ENCODE data around the gene PAPPA.

The PAPPA gene

GRCh38 chr9:116181853-116182610 lies 28.4 kb downstream of the PAPPA start:
- no peak for DNase-seq (ENCODE audit: low read depth)

GRCh38 chr9:116182876-116183275 lies 29.3 kb downstream of the PAPPA start:
- DNase-seq (ENCODE audit: low read depth), result no peak

- no peak for DNase-seq (ENCODE audit: low read depth)
These were observed 34.1 kb downstream of the PAPPA start for GRCh38 chr9:116187570-116188170.

GRCh38 chr9:116189683-116190082 lies 36.1 kb downstream of the PAPPA start:
- no peak for DNase-seq (ENCODE audit: low read depth)

GRCh38 chr9:116190637-116191396 lies 37.2 kb downstream of the PAPPA start:
- DNase-seq (ENCODE audit: low read depth), result peak; percentile 80

- no peak for DNase-seq (ENCODE audit: low read depth)
These were observed 38.2 kb downstream of the PAPPA start for GRCh38 chr9:116191576-116192415.

GRCh38 chr9:116193636-116194035 lies 40.0 kb downstream of the PAPPA start:
- peak; percentile 74 for DNase-seq (ENCODE audit: low read depth)

GRCh38 chr9:116196806-116197205 lies 43.2 kb downstream of the PAPPA start:
- no peak for DNase-seq (ENCODE audit: low read depth)

GRCh38 chr9:116198344-116198743 lies 44.8 kb downstream of the PAPPA start:
- DNase-seq (ENCODE audit: low read depth), result no peak

- no peak for DNase-seq (ENCODE audit: low read depth)
These were observed 48.8 kb downstream of the PAPPA start for GRCh38 chr9:116202219-116202912.

GRCh38 chr9:116204252-116204882 lies 50.8 kb downstream of the PAPPA start:
- DNase-seq (ENCODE audit: low read depth), result no peak

- DNase-seq (ENCODE audit: low read depth), result no peak
These were observed 54.0 kb downstream of the PAPPA start for GRCh38 chr9:116207371-116208111.

- peak; percentile 16 for DNase-seq (ENCODE audit: low read depth)
These were observed 55.0 kb downstream of the PAPPA start for GRCh38 chr9:116208417-116209232.

- DNase-seq (ENCODE audit: low read depth), result no peak
These were observed 56.0 kb downstream of the PAPPA start for GRCh38 chr9:116209414-116210116.

GRCh38 chr9:116212986-116213692 lies 59.5 kb downstream of the PAPPA start:
- no peak for DNase-seq (ENCODE audit: low read depth)

GRCh38 chr9:116213693-116214047 lies 60.1 kb downstream of the PAPPA start:
- no peak for DNase-seq (ENCODE audit: low read depth)

GRCh38 chr9:116218399-116218798 lies 64.8 kb downstream of the PAPPA start:
- no peak for DNase-seq (ENCODE audit: low read depth)

GRCh38 chr9:116219686-116220085 lies 66.1 kb downstream of the PAPPA start:
- no peak for DNase-seq (ENCODE audit: low read depth)
